Measurements from ENCODE around the gene PHACTR3. TPM values are rescaled to one million over a fixed set of nuclear protein-coding genes. Genes with fewer than 3 reads are reported as not detected.

The PHACTR3 gene
- total RNA-seq, 1 experiment from 2014 or later: 10.0 TPM

GRCh38 chr20:59721386-59721785 lies 117.0 kb downstream of the PHACTR3 start:
- CTCF ChIA-PET: interaction anchor here (0.8 kb wide), 1 partner anchor 11 kb away, joined by 4 read pairs; no protein-coding TSS in a partner anchor
- TF ChIP-seq CTCF (IDR thresholded peaks at IDR 0.05; ENCODE audit: unreplicated experiment): no peak
- H3K4me3 Mint-ChIP-seq (ENCODE audit: low read depth, unreplicated experiment): no peak overlapping the region
- intact Hi-C loops (cut with micrococcal nuclease; ENCODE audit: unreplicated experiment): no loop called here
- H3K27me3 Mint-ChIP-seq (ENCODE audit: unreplicated experiment): peaks cover 82% of the 10 kb centered on the region
- BruUV-seq (replicated peaks): no TSS peak
- no peak for DNase-seq
- H3K36me3 Mint-ChIP-seq (ENCODE audit: insufficient read depth, unreplicated experiment): no peaks in the 10 kb centered on the region
- no peaks in the 10 kb centered on the region for H3K9me3 Mint-ChIP-seq (ENCODE audit: low read depth, unreplicated experiment)
- H3K27ac Mint-ChIP-seq (ENCODE audit: unreplicated experiment): no peak overlapping the region
- no peaks in the 10 kb centered on the region for H3K4me1 Mint-ChIP-seq (ENCODE audit: low read depth, unreplicated experiment)

GRCh38 chr20:59723108-59723500 lies 118.8 kb downstream of the PHACTR3 start:
- DNase-seq: no peak
- Mint-ChIP-seq H3K4me1 (ENCODE audit: low read depth, unreplicated experiment) (no peaks in the 10 kb centered on the region), H3K9me3 (ENCODE audit: low read depth, unreplicated experiment) (no peaks in the 10 kb centered on the region), H3K27ac (ENCODE audit: unreplicated experiment) (no peak overlapping the region), H3K4me3 (ENCODE audit: low read depth, unreplicated experiment) (no peak overlapping the region), H3K36me3 (ENCODE audit: insufficient read depth, unreplicated experiment) (no peaks in the 10 kb centered on the region), H3K27me3 (ENCODE audit: unreplicated experiment) (peaks cover 77% of the 10 kb centered on the region)
- CTCF ChIA-PET: interaction anchor here (0.5 to 0.6 kb wide), 2 partner anchors 85 to 803 kb away, joined by 3 to 6 read pairs; no protein-coding TSS in a partner anchor
- BruUV-seq (replicated peaks): no TSS peak
- no peak for TF ChIP-seq CTCF (IDR thresholded peaks at IDR 0.05; ENCODE audit: unreplicated experiment)
- intact Hi-C loops (cut with micrococcal nuclease; ENCODE audit: unreplicated experiment): no loop called here

- no peak for DNase-seq
- intact Hi-C loops (cut with micrococcal nuclease; ENCODE audit: unreplicated experiment): no loop called here
- no peaks in the 10 kb centered on the region for H3K9me3 Mint-ChIP-seq (ENCODE audit: low read depth, unreplicated experiment)
- BruUV-seq (replicated peaks): no TSS peak
- CTCF ChIA-PET: interaction anchor here (0.6 kb wide), 1 partner anchor 804 kb away, joined by 3 read pairs; no protein-coding TSS in a partner anchor
- H3K36me3 Mint-ChIP-seq (ENCODE audit: insufficient read depth, unreplicated experiment): no peaks in the 10 kb centered on the region
- no peaks in the 10 kb centered on the region for H3K4me1 Mint-ChIP-seq (ENCODE audit: low read depth, unreplicated experiment)
- H3K27ac Mint-ChIP-seq (ENCODE audit: unreplicated experiment): no peak overlapping the region
- H3K27me3 Mint-ChIP-seq (ENCODE audit: unreplicated experiment): peaks cover 74% of the 10 kb centered on the region
- no peak overlapping the region for H3K4me3 Mint-ChIP-seq (ENCODE audit: low read depth, unreplicated experiment)
- no peak for TF ChIP-seq CTCF (IDR thresholded peaks at IDR 0.05; ENCODE audit: unreplicated experiment)
These were observed 119.5 kb downstream of the PHACTR3 start for GRCh38 chr20:59723607-59724456.

GRCh38 chr20:59724457-59725366 lies 120.4 kb downstream of the PHACTR3 start:
- no peaks in the 10 kb centered on the region for H3K9me3 Mint-ChIP-seq (ENCODE audit: low read depth, unreplicated experiment)
- peaks cover 74% of the 10 kb centered on the region for H3K27me3 Mint-ChIP-seq (ENCODE audit: unreplicated experiment)
- H3K36me3 Mint-ChIP-seq (ENCODE audit: insufficient read depth, unreplicated experiment): no peaks in the 10 kb centered on the region
- CTCF ChIA-PET: no interaction called here
- intact Hi-C loops (cut with micrococcal nuclease; ENCODE audit: unreplicated experiment): no loop called here
- no peaks in the 10 kb centered on the region for H3K4me1 Mint-ChIP-seq (ENCODE audit: low read depth, unreplicated experiment)
- no peak overlapping the region for H3K4me3 Mint-ChIP-seq (ENCODE audit: low read depth, unreplicated experiment)
- no TSS peak for BruUV-seq (replicated peaks)
- TF ChIP-seq CTCF (IDR thresholded peaks at IDR 0.05; ENCODE audit: unreplicated experiment): no peak
- no peak for DNase-seq
- no peak overlapping the region for H3K27ac Mint-ChIP-seq (ENCODE audit: unreplicated experiment)
